ENCODE measurements around the gene EMC8. TPM values are rescaled to one million over a fixed set of nuclear protein-coding genes. Genes with fewer than 3 reads are reported as not detected.
"Not testable (repeated sequence)": the region's sequence is repeated elsewhere in the genome, so short reads cannot be mapped to it uniquely, and the experiment has no call there.

Gene EMC8
- total RNA-seq, 1 donor from 2014 or later: 26.3 TPM

DNA sequence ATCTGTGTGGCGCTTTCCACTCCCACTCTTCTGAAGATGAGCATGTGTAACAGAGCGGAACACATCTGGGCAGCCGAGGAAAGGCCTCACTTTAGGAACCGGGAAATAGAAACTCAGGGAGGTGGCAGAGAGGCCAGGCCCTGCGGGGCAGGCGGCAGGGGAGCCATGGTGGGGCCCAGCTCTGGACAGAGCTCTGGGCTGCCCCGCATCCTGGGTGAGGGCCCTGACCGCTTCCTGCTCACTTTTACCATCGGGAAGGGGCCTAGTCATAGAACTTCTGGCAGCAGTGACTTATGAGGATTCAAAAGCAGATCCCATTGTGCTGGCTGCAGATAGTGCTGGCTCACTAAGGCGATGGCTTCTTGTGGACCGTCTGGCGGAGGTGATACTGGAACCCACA lies 22.8 kb upstream of the EMC8 start:
- no peak overlapping the region for H3K4me3 ChIP-seq (ENCODE audit: low read depth, low read length)
- no peak for FAIRE-seq
- no peak for DNase-seq (ENCODE audit: low read depth)
- TF ChIP-seq, protein P1, sequence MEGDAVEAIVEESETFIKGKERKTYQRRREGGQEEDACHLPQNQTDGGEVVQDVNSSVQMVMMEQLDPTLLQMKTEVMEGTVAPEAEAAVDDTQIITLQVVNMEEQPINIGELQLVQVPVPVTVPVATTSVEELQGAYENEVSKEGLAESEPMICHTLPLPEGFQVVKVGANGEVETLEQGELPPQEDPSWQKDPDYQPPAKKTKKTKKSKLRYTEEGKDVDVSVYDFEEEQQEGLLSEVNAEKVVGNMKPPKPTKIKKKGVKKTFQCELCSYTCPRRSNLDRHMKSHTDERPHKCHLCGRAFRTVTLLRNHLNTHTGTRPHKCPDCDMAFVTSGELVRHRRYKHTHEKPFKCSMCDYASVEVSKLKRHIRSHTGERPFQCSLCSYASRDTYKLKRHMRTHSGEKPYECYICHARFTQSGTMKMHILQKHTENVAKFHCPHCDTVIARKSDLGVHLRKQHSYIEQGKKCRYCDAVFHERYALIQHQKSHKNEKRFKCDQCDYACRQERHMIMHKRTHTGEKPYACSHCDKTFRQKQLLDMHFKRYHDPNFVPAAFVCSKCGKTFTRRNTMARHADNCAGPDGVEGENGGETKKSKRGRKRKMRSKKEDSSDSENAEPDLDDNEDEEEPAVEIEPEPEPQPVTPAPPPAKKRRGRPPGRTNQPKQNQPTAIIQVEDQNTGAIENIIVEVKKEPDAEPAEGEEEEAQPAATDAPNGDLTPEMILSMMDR (IDR thresholded peaks at IDR 0.05; ENCODE audit: insufficient read depth, low read length, severe bottlenecking): no peak
- H3K36me3 ChIP-seq (ENCODE audit: control insufficient read depth, insufficient read depth, low read length): no peaks in the 10 kb centered on the region
- peaks cover 7% of the 10 kb centered on the region for H3K27me3 ChIP-seq (ENCODE audit: control insufficient read depth, insufficient read depth, low read length)

DNA sequence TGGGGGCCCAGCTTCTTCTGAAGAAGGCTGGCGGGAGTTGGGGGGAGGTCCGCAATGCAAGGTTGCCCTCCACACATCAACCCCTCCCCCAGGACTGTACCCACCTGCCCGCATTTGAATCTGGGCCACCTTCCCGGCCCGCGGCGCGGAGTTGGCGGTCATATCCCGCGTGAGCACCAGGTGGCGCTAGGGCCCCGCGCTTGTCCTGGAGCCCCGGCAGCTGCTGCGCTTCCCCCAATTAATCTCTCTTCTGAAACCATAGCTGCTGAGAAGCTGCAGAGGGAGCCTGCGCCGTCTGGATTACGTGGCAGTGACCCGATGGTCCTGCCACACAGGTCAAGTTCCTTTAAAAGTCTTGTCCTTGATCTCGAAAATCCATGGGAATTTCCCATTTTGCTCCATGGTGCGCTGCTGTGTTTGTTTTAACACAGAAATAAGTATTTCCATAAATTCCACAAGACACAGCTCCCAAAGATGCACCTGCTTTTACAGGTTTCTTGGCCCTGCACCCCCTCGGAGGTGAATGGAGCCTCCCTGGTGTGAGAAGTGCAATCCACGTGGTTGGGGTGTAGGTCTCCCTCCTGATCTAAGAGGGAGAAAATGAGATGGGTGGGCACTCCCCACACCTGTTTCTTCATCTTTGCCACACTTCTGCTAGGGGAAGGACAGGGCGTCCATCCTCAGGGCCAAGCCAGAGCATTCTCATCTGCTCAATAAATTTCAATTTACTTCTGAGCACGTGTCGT lies 22.2 kb upstream of the EMC8 start:
- H3K27me3 ChIP-seq (ENCODE audit: control insufficient read depth, insufficient read depth, low read length): peaks cover 7% of the 10 kb centered on the region
- TF ChIP-seq, protein P1 (IDR thresholded peaks at IDR 0.05; ENCODE audit: insufficient read depth, low read length, severe bottlenecking): peak; percentile 93
- no peak overlapping the region for H3K4me3 ChIP-seq (ENCODE audit: low read depth, low read length)
- DNase-seq (ENCODE audit: low read depth) (peak; percentile 49), FAIRE-seq (no peak)
- H3K36me3 ChIP-seq (ENCODE audit: control insufficient read depth, insufficient read depth, low read length): no peaks in the 10 kb centered on the region

DNA sequence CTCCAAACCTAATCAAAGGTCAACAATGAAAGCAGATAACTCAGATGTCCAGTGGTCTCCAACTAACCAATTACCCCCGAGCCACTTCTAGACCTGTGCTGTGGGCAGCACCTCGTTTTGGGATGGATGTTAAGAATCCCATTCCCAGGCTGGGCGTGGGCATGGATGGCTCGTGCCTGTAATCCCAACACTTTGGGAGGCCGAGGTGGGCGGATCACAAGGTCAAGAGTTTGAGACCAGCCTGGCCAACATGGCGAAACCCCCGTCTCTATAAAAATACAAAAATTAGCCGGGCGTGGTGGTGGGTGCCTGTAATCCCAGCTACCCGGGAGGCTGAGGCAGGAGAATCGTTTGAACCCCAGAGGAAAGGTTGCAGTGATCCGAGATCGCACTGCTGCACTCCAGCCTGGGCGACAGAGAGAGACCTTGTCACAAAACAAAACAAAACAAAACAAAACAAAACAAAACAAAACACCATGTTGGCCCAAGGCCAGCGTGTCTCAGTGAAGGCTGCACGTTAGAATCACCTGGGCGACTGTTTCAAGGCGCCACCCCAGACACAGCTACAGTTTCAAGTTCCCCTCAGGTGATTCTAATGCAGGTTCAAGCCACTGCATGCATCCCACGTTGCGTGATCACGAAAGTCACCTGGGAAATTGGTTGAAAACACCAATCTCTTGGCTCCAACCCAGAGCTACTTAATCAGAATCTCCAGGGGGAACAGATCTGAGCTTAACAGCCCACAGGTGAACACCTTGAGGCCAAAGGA lies 21.4 kb upstream of the EMC8 start:
- no peak for FAIRE-seq
- no peaks in the 10 kb centered on the region for H3K36me3 ChIP-seq (ENCODE audit: control insufficient read depth, insufficient read depth, low read length)
- no peak overlapping the region for H3K4me3 ChIP-seq (ENCODE audit: low read depth, low read length)
- DNase-seq (ENCODE audit: low read depth): peak; percentile 0
- TF ChIP-seq, protein P1 (IDR thresholded peaks at IDR 0.05; ENCODE audit: insufficient read depth, low read length, severe bottlenecking): no peak
- H3K27me3 ChIP-seq (ENCODE audit: control insufficient read depth, insufficient read depth, low read length): peaks cover 7% of the 10 kb centered on the region

DNA sequence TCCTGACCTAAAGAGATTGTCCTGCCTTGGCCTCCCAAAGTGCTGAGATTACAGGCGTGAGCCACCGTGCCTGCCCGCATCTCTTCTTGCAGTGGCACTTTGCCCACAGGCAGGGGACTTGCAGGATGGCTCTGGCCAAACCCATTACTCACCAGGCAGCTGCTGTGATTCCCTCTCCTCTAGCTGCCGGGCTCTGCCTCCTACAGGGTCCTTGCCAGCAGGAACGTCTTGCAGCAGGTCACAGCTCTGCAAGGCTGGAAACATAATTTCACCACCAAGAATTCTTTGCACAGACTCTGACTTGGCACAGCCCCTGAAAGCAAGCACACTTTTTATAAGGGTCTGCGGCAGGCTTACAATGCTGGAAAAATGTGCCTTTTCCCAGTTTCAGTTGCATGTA lies 20.4 kb upstream of the EMC8 start:
- Histone ChIP-seq H3K27me3 (ENCODE audit: control insufficient read depth, insufficient read depth, low read length) (peaks cover 7% of the 10 kb centered on the region), H3K4me3 (ENCODE audit: low read depth, low read length) (no peak overlapping the region), H3K36me3 (ENCODE audit: control insufficient read depth, insufficient read depth, low read length) (no peaks in the 10 kb centered on the region)
- TF ChIP-seq, protein P1 (IDR thresholded peaks at IDR 0.05; ENCODE audit: insufficient read depth, low read length, severe bottlenecking): no peak
- no peak for DNase-seq (ENCODE audit: low read depth)
- no peak for FAIRE-seq

DNA sequence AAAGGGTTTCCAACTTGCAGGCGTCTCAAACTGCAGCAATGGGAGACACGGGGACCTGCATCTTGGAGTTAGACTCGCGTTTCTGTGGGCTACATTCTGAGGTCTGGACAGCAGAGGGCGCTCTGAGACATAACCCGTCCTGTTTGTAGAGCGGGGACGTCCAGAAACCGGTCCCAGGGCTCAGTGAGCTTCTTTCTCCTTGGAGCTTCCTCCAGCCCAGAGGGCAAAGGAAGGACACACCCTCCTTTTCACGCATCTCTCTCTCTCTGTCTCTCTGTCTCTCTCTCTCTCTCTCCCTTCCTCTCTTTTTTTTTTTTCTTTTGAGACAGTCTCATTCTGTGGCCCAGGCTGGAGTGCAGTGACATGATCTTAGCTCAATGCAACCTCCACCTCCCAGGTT lies 19.9 kb upstream of the EMC8 start:
- Histone ChIP-seq H3K4me3 (ENCODE audit: low read depth, low read length) (no peak overlapping the region), H3K36me3 (ENCODE audit: control insufficient read depth, insufficient read depth, low read length) (no peaks in the 10 kb centered on the region), H3K27me3 (ENCODE audit: control insufficient read depth, insufficient read depth, low read length) (peaks cover 7% of the 10 kb centered on the region)
- FAIRE-seq (no peak), DNase-seq (ENCODE audit: low read depth) (peak; percentile 67)
- TF ChIP-seq, protein P1 (IDR thresholded peaks at IDR 0.05; ENCODE audit: insufficient read depth, low read length, severe bottlenecking): peak; percentile 88

DNA sequence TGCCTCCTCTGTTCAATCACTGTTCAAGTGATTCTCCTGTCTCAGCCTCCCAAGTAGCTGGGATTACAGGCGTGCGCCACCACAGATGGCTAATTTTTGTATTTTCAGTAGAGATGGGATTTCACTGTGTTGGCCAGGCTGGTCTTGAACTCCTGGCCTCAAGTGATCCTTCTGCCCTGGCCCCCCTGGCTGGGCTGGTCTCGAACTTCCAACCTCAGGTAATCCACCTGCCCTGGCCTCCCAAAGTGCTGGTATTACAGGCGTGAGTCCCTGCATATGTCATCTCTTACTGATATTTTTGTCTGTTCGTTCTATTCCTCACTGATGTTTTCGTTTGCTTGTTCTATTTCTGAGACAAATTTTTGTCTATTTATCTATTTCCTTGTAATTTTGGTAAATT lies 17.9 kb upstream of the EMC8 start:
- not testable (repeated sequence) for FAIRE-seq; H3K36me3 ChIP-seq (ENCODE audit: control insufficient read depth, insufficient read depth, low read length); H3K4me3 ChIP-seq (ENCODE audit: low read depth, low read length); DNase-seq (ENCODE audit: low read depth)
- peaks cover 12% of the 10 kb centered on the region for H3K27me3 ChIP-seq (ENCODE audit: control insufficient read depth, insufficient read depth, low read length)
